Measurements from ENCODE around the gene RNF145.

DNA sequence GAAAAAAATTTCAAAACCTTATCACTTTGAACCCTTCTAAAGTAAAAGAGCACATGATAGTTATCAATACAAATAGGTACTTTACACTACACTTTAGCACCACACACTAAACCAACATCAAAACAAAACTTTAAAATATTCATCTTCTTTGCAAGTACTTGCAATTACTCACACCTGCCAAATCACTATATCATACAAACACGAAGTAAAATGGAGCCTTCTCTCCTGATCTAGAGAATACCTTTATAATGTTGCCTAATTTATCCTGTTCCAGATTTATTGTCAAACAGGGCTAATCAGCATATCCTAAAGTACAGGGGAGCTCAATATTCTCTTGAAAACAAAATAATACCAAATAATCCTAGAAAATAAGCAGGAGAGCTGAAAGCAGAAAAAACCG is 3.0 kb downstream of the RNF145 start:
- TF ChIP-seq ZNF384 (IDR thresholded peaks at IDR 0.05) (no peak), FOXK2 (IDR thresholded peaks at IDR 0.05) (no peak)

All from HEK293T (cell line).